ACHN (cell line): ENCODE data around the gene EXOSC1.
"Not testable (repeated sequence)": the region's sequence is repeated elsewhere in the genome, so short reads cannot be mapped to it uniquely, and the experiment has no call there.

Experiments used
- DNase-seq: peaks from one replicate; pipeline ENCODE4 v3.0.0-alpha.2; 2015
- in situ Hi-C: cut with HindIII; loops from 2 replicates; pipeline ENCODE4 v1.10.0; 2017; ENCODE audit warnings: low sequenced_read_pairs, low pct_ligation_motif_present, low pct_unique_long_range_greater_than_20kb

EXOSC1 gene

GRCh38 chr10:97425964-97426775, 19.6 kb downstream of the EXOSC1 start, which contains the start of gene PGAM1:
PGAM1 (plus strand) TSS chr10:97426191; CDS start chr10:97426308, 117 bp downstream.
- in situ Hi-C loops: no loop called here

GRCh38 chr10:97423757-97424098, 22.1 kb downstream of the EXOSC1 start:
- DNase-seq, in situ Hi-C loops: not testable (repeated sequence)

More at GRCh38 chr10:97425964-97426775, 19.6 kb downstream of the EXOSC1 start, which contains the start of gene PGAM1:
- DNase-seq: peak; percentile 95

GRCh38 chr10:97416565-97416964, 29.2 kb downstream of the EXOSC1 start:
- in situ Hi-C loops: no loop called here
- DNase-seq: no peak

GRCh38 chr10:97412891-97413304, 32.9 kb downstream of the EXOSC1 start:
- DNase-seq: no peak
- in situ Hi-C loops: no loop called here

- DNase-seq: peak; percentile 84
- in situ Hi-C loops: no loop called here
These were observed 34.4 kb downstream of the EXOSC1 start for GRCh38 chr10:97411406-97411805.

GRCh38 chr10:97408496-97408992, 37.3 kb downstream of the EXOSC1 start:
- in situ Hi-C loops: no loop called here
- DNase-seq: no peak

GRCh38 chr10:97407952-97408248, 37.9 kb downstream of the EXOSC1 start:
- in situ Hi-C loops: no loop called here
- DNase-seq: no peak

GRCh38 chr10:97407211-97407951, 38.4 kb downstream of the EXOSC1 start:
- in situ Hi-C loops: no loop called here

GRCh38 chr10:97406483-97406882, 39.3 kb downstream of the EXOSC1 start:
- DNase-seq, in situ Hi-C loops: not testable (repeated sequence)

More at GRCh38 chr10:97407211-97407951, 38.4 kb downstream of the EXOSC1 start:
- peak; percentile 88 for DNase-seq

- in situ Hi-C loops: no loop called here
- no peak for DNase-seq
These were observed 39.7 kb downstream of the EXOSC1 start for GRCh38 chr10:97406064-97406463.

GRCh38 chr10:97404044-97404443, 41.8 kb downstream of the EXOSC1 start:
- DNase-seq: no peak
- in situ Hi-C loops: no loop called here

- DNase-seq: no peak
- in situ Hi-C loops: no loop called here
These were observed 44.3 kb downstream of the EXOSC1 start for GRCh38 chr10:97401455-97401919.

GRCh38 chr10:97400665-97401454, 44.9 kb downstream of the EXOSC1 start, which contains the start of gene RRP12:
RRP12 (minus strand) TSS chr10:97401340; CDS start chr10:97401231, 109 bp downstream.
- DNase-seq: peak; percentile 100
- in situ Hi-C loops: no loop called here

GRCh38 chr10:97399843-97400545, 45.8 kb downstream of the EXOSC1 start:
- in situ Hi-C loops: no loop called here
- DNase-seq: peak; percentile 85

- in situ Hi-C loops: no loop called here
- no peak for DNase-seq
These were observed 49.8 kb downstream of the EXOSC1 start for GRCh38 chr10:97396056-97396455.

- no peak for DNase-seq
These were observed 52.7 kb downstream of the EXOSC1 start for GRCh38 chr10:97393034-97393573.

GRCh38 chr10:97390091-97390490, 55.7 kb downstream of the EXOSC1 start:
- no peak for DNase-seq
- in situ Hi-C loops: no loop called here

More at GRCh38 chr10:97393034-97393573, 52.7 kb downstream of the EXOSC1 start:
- in situ Hi-C loops: no loop called here

GRCh38 chr10:97388152-97388551, 57.7 kb downstream of the EXOSC1 start:
- in situ Hi-C loops: no loop called here
- no peak for DNase-seq
